NCI-H2029 (cell line): ENCODE data around the gene C16orf78.

Experiments
- DNase-seq: peaks from one replicate; lab custom pipeline; 2025; lab: John Stamatoyannopoulos, UW

C16orf78 gene

GRCh38 chr16:49431591-49432290, 58.1 kb downstream of the C16orf78 start:
- no peak for DNase-seq

GRCh38 chr16:49434733-49435132, 61.1 kb downstream of the C16orf78 start:
- no peak for DNase-seq

- DNase-seq: no peak
Observed at GRCh38 chr16:49436181-49436580, 62.6 kb downstream of the C16orf78 start.

GRCh38 chr16:49437344-49437743, 63.7 kb downstream of the C16orf78 start:
- DNase-seq: no peak

- DNase-seq: no peak
Observed at GRCh38 chr16:49439050-49439449, 65.4 kb downstream of the C16orf78 start.

GRCh38 chr16:49439676-49440075, 66.1 kb downstream of the C16orf78 start:
- no peak for DNase-seq

- DNase-seq: no peak
Observed at GRCh38 chr16:49440156-49441065, 66.8 kb downstream of the C16orf78 start.

- no peak for DNase-seq
Observed at GRCh38 chr16:49441366-49441780, 67.8 kb downstream of the C16orf78 start.

GRCh38 chr16:49442805-49443204, 69.2 kb downstream of the C16orf78 start:
- no peak for DNase-seq

- no peak for DNase-seq
Observed at GRCh38 chr16:49443576-49443975, 70.0 kb downstream of the C16orf78 start.

GRCh38 chr16:49446805-49447204, 73.2 kb downstream of the C16orf78 start:
- no peak for DNase-seq
